ENCODE results near the gene GLOD5.

GLOD5 gene

GRCh38 chrX:48761674-48762471 lies at the start of gene GLOD5:
Gene GLOD5 (plus strand): TSS chrX:48761747. CDS start chrX:48761791, 44 bp downstream.
- DNase-seq: no peak

- DNase-seq: no peak
Measured at GRCh38 chrX:48711929-48712505, 49.5 kb upstream of the GLOD5 start.

GRCh38 chrX:48713847-48714246 lies 47.7 kb upstream of the GLOD5 start:
- DNase-seq: no peak

- DNase-seq: no peak
Measured at GRCh38 chrX:48714573-48714972, 47.0 kb upstream of the GLOD5 start.

- no peak for DNase-seq
Measured at GRCh38 chrX:48715072-48715471, 46.5 kb upstream of the GLOD5 start.

GRCh38 chrX:48715876-48716502 lies 45.6 kb upstream of the GLOD5 start:
- no peak for DNase-seq

GRCh38 chrX:48719958-48720357 lies 41.6 kb upstream of the GLOD5 start:
- DNase-seq: no peak

GRCh38 chrX:48720577-48721250 lies 40.8 kb upstream of the GLOD5 start:
- no peak for DNase-seq

GRCh38 chrX:48721916-48722315 lies 39.6 kb upstream of the GLOD5 start:
- DNase-seq: no peak

GRCh38 chrX:48726596-48726995 lies 35.0 kb upstream of the GLOD5 start:
- DNase-seq: no peak

GRCh38 chrX:48728653-48729052 lies 32.9 kb upstream of the GLOD5 start:
- DNase-seq: no peak

- no peak for DNase-seq
Measured at GRCh38 chrX:48736303-48736702, 25.2 kb upstream of the GLOD5 start.

- no peak for DNase-seq
Measured at GRCh38 chrX:48736878-48737212, 24.7 kb upstream of the GLOD5 start.

GRCh38 chrX:48737213-48737938 lies 24.2 kb upstream of the GLOD5 start:
- peak; percentile 83 to 85 for DNase-seq

- DNase-seq: no peak
Measured at GRCh38 chrX:48737940-48738339, 23.6 kb upstream of the GLOD5 start.

GRCh38 chrX:48741834-48742233 lies 19.7 kb upstream of the GLOD5 start:
- DNase-seq: no peak

- no peak for DNase-seq
Measured at GRCh38 chrX:48745222-48745621, 16.3 kb upstream of the GLOD5 start.

GRCh38 chrX:48747415-48748016 lies 14.0 kb upstream of the GLOD5 start:
- no peak for DNase-seq

GRCh38 chrX:48749182-48749581 lies 12.4 kb upstream of the GLOD5 start:
- no peak for DNase-seq

GRCh38 chrX:48751343-48751742 lies 10.2 kb upstream of the GLOD5 start:
- no peak for DNase-seq

GRCh38 chrX:48752498-48752897 lies 9.0 kb upstream of the GLOD5 start:
- no peak for DNase-seq

- DNase-seq: no peak
Measured at GRCh38 chrX:48753708-48754228, 7.8 kb upstream of the GLOD5 start.
